ENCODE data around the gene PRMT3.

GRCh38 chr11:20555783-20556182 is 168.3 kb downstream of the PRMT3 start:
- TF ChIP-seq, protein P1, sequence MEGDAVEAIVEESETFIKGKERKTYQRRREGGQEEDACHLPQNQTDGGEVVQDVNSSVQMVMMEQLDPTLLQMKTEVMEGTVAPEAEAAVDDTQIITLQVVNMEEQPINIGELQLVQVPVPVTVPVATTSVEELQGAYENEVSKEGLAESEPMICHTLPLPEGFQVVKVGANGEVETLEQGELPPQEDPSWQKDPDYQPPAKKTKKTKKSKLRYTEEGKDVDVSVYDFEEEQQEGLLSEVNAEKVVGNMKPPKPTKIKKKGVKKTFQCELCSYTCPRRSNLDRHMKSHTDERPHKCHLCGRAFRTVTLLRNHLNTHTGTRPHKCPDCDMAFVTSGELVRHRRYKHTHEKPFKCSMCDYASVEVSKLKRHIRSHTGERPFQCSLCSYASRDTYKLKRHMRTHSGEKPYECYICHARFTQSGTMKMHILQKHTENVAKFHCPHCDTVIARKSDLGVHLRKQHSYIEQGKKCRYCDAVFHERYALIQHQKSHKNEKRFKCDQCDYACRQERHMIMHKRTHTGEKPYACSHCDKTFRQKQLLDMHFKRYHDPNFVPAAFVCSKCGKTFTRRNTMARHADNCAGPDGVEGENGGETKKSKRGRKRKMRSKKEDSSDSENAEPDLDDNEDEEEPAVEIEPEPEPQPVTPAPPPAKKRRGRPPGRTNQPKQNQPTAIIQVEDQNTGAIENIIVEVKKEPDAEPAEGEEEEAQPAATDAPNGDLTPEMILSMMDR (conservative IDR thresholded peaks at IDR 0.05), result no peak
- TF ChIP-seq EZH2 (IDR thresholded peaks at IDR 0.05; ENCODE audit: low read depth), result no peak

Measured in PC-9 (cell line).